K562 (cell line): ENCODE data around the gene AK2. TPM values are rescaled to one million over a fixed set of nuclear protein-coding genes. Genes with fewer than 3 reads are reported as not detected.

Experiments
- ATAC-seq: fragments of 200-7000 bp; cut with Tn5 transposase; 3 replicates; pipeline ENCODE4 v1.9.1; 2020; ENCODE audit warnings: moderate library complexity
- BruUV-seq: library from RNA; stranded (reverse); fragments of 400-500 nt; replicated peaks from 2 replicates; lab custom pipeline; 2021; lab: Mats Ljungman, UMichigan
- CTCF ChIA-PET: fragments of 300-600 bp; formaldehyde crosslinking; extraction: SDS; loops from one replicate; lab custom pipeline; 2021; ENCODE audit warnings: low intra/inter-chr PET ratio; lab: Yijun Ruan, JAX
- POLR2A ChIA-PET: fragments of 300-600, 350-650 bp; sonication (Branson Sonifier 250); formaldehyde crosslinking; extraction: SDS; loops from one replicate; lab custom pipeline; 2021; ENCODE audit warnings: antibody characterized with exemption, inconsistent platforms; lab: Yijun Ruan, JAX
- DNase-seq, 4 experiments: peaks; one replicate each; pipeline versions ENCODE4 v3.0.0 to v3.0.0-alpha.2; 2011 to 2018; ENCODE audit warnings: low spot score in 3 of 4, mixed read lengths in 3 of 4; ENCODE audit errors: extremely low read depth in 1 of 4
- FAIRE-seq: peaks from 2 replicates; lab custom pipeline; 2011; peaks lifted over from hg19 to GRCh38; lab: Jason Lieb, UNC
- H2AFZ ChIP-seq: 2 replicates; pipeline ENCODE4 v1.6.0; 2011; ENCODE audit warnings: low read depth, low read length, control low read depth, inconsistent platforms
- H3K27ac ChIP-seq: fragments of 200-600 bp; 3 replicates; pipeline ENCODE4 v1.8.0; 2011; ENCODE audit warnings: low read depth, mild to moderate bottlenecking, control low read depth, inconsistent platforms, low read length, moderate library complexity, mixed read lengths; ENCODE audit errors: extremely low read depth
- H3K27me3 ChIP-seq, 2 experiments: fragments of 300-600 bp in 1 of 2; 2 replicates in 1 of 2; 3 replicates in 1 of 2; pipeline versions ENCODE4 v1.6.0 to v1.8.0; 2011; ENCODE audit warnings: inconsistent platforms in 2 of 2, low read length in 2 of 2, mild to moderate bottlenecking in 1 of 2, mixed read lengths in 1 of 2, moderate library complexity in 1 of 2; ENCODE audit not compliant: control insufficient read depth in 2 of 2, insufficient read depth in 2 of 2
- H3K36me3 ChIP-seq: fragments of 300-600 bp; 3 replicates; pipeline ENCODE4 v1.8.0; 2011; ENCODE audit warnings: mild to moderate bottlenecking, low read length, inconsistent platforms; ENCODE audit not compliant: control insufficient read depth, insufficient read depth
- H3K4me1 ChIP-seq, 2 experiments: fragments of 200-600 bp in 1 of 2; replicated peaks in 1 of 2; 2 replicates in 1 of 2; 3 replicates in 1 of 2; pipeline versions ENCODE4 v1.5.1 to v1.8.0; 2011; ENCODE audit warnings: inconsistent platforms in 2 of 2, low read length in 2 of 2, mild to moderate bottlenecking in 1 of 2, mixed read lengths in 1 of 2, moderate library complexity in 1 of 2; ENCODE audit not compliant: control insufficient read depth in 2 of 2, insufficient read depth in 2 of 2
- H3K4me2 ChIP-seq: 2 replicates; pipeline ENCODE4 v1.6.1; 2011; ENCODE audit warnings: low read length, control low read depth, inconsistent platforms, mixed read lengths; ENCODE audit not compliant: insufficient read depth
- H3K4me3 ChIP-seq: fragments of 200-600 bp; sonication (generic), shearing (Covaris generic); 2 replicates; pipeline ENCODE4 v1.5.1; 2016; ENCODE audit warnings: control low read depth, inconsistent platforms
- H3K79me2 ChIP-seq: fragments of 200-600 bp; 3 replicates; pipeline ENCODE4 v1.8.0; 2011; ENCODE audit warnings: low read length, inconsistent platforms; ENCODE audit not compliant: control insufficient read depth, insufficient read depth
- H3K9ac ChIP-seq, 2 experiments: 2 replicates each; pipeline versions ENCODE4 v1.6.0 to v1.6.1; 2011; ENCODE audit warnings: low read depth in 2 of 2, low read length in 2 of 2, control low read depth in 1 of 2, inconsistent platforms in 1 of 2, mild to moderate bottlenecking in 1 of 2, mixed read lengths in 1 of 2; ENCODE audit not compliant: insufficient read depth in 1 of 2
- H3K9me1 ChIP-seq: one replicate; pipeline ENCODE4 v1.6.0; 2011; ENCODE audit warnings: inconsistent platforms, mild to moderate bottlenecking, low read length, moderate library complexity; ENCODE audit not compliant: control insufficient read depth, insufficient read depth
- H3K9me3 ChIP-seq: replicated peaks from 2 replicates; pipeline ENCODE4 v1.5.1; 2011; ENCODE audit warnings: low read depth, low read length, inconsistent platforms; ENCODE audit not compliant: control insufficient read depth, insufficient read depth
- H4K20me1 ChIP-seq: replicated peaks from 2 replicates; pipeline ENCODE4 v1.6.1; 2011; ENCODE audit warnings: low read length, inconsistent platforms, mixed read lengths; ENCODE audit not compliant: control insufficient read depth, insufficient read depth
- EHMT2 ChIP-seq: fragments of 450-650 bp; IDR thresholded peaks from 2 replicates; pipeline ENCODE4 v1.6.1; 2018; ENCODE audit warnings: antibody characterized with exemption
- NCOA4 ChIP-seq: fragments of 450-650 bp; IDR thresholded peaks from 2 replicates; pipeline ENCODE4 v1.6.1; 2018; ENCODE audit warnings: mild to moderate bottlenecking; ENCODE audit not compliant: partially characterized antibody
- SP2 ChIP-seq: IDR thresholded peaks from 2 replicates; pipeline ENCODE4 v1.6.1; 2011; ENCODE audit warnings: mild to moderate bottlenecking, low read depth, low read length, moderate library complexity; ENCODE audit not compliant: poor library complexity, severe bottlenecking; ENCODE audit errors: extremely low read depth
- ZBTB8A ChIP-seq: fragments of 450-650 bp; IDR thresholded peaks from 2 replicates; pipeline ENCODE4 v1.6.1; 2018; ENCODE audit warnings: mild to moderate bottlenecking, moderate library complexity; ENCODE audit not compliant: partially characterized antibody
- WGBS: fragments of 100-300 bp; shearing (Covaris generic); methylation state at CpG from one replicate; pipeline ENCODE4 v1.1.6; 2016; ENCODE audit warnings: low coverage, mixed read lengths; ENCODE audit not compliant: insufficient coverage; ENCODE audit errors: missing lambda C conversion rate; 5-methylcytosine and 5-hydroxymethylcytosine counted together
- in situ Hi-C: fragments of 300-500 bp; cut with MboI; formaldehyde crosslinking; loops from 4 replicates; pipeline ENCODE4 v1.15.0; 2018; ENCODE audit warnings: inconsistent platforms, mixed read lengths
- intact Hi-C: fragments of 100-400 bp; cut with micrococcal nuclease; formaldehyde crosslinking; loops from 2 replicates; pipeline ENCODE4 v1.14.2; 2022
- polyA plus RNA-seq, 8 experiments: library from polyadenylated mRNA; depleted of rRNA in 4 of 8; stranded (reverse) in 5 of 8; unstranded in 3 of 8; fragments of >200 nt; fragmentation: Nextera tagmentation in 2 of 8; fragmentation: Illumina TruSeq in 1 of 8; extraction: Ambion mirVana in 2 of 8; extraction: Trizol in 1 of 8; gene quantifications; 2 replicates each; pipeline versions ENCODE4 v1.2.1 to v1.2.3, GENCODE V29; 2011 to 2014; ENCODE audit warnings: inconsistent platforms in 1 of 8, missing spikeins in 1 of 8
- total RNA-seq, 7 experiments: library from RNA; depleted of rRNA in 6 of 7; stranded (reverse); fragments of >200 nt in 6 of 7; fragmentation: Illumina TruSeq in 2 of 7; extraction: Trizol in 2 of 7; gene quantifications; 2 replicates each; pipeline versions ENCODE4 v1.2.1 to v1.2.3, GENCODE V29; 2011 to 2021; ENCODE audit warnings: low replicate concordance in 1 of 7
- TF ChIP-seq, protein P1 (sequence below): sonication (generic); formaldehyde crosslinking; IDR thresholded peaks from 2 replicates; pipeline ENCODE4 v1.8.0; 2022; ENCODE audit warnings: missing genetic modification reagents, mild to moderate bottlenecking, borderline replicate concordance
- TF ChIP-seq, protein P2 (sequence below): sonication (generic); formaldehyde crosslinking; IDR thresholded peaks from 2 replicates; pipeline ENCODE4 v1.8.0; 2022; ENCODE audit warnings: mild to moderate bottlenecking, missing genetic modification reagents
- TF ChIP-seq, protein P3 (sequence below): sonication (generic); formaldehyde crosslinking; IDR thresholded peaks from 2 replicates; pipeline ENCODE4 v1.8.1; 2023; ENCODE audit warnings: mild to moderate bottlenecking, missing genetic modification reagents, moderate library complexity
- TF ChIP-seq, protein P4 (sequence below): sonication (generic); formaldehyde crosslinking; IDR thresholded peaks from 2 replicates; pipeline ENCODE4 v1.8.1; 2023; ENCODE audit warnings: mild to moderate bottlenecking, missing genetic modification reagents

Gene AK2
- total and polyA plus RNA-seq, 9 of the 15 experiments (the other 6 are each of a cell fraction or from before 2014, with no cell fraction given): 105 to 1,050 (median 509) TPM

DNA sequence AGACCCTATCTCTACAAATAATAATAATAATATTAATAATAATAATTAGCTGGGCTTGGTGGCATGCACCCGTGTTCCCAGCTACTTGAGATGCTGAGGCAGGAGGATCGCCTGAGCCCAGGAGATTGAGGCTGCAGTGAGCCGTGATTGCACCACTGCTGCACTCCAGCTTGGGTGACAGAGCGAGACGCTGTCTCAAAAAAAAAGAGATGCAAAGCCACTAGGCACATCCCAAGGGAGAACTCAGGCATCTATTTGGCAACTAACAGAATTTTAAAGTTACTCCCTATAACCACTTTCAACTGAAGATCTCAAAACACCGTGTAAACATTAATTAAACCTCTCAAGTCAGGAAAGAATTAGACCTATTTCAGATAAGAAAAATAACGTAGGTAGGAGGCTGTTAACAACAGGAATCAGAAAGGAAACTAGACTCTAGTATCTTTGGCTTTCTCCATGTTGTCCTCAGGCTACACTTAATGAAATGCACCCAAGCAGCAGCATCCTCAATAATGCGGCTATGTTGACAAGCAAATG is 75.8 kb downstream of the AK2 start:
- 46% methylated on average over 8 of the region's 8 CpGs for WGBS
- no peaks in the 10 kb centered on the region for H3K36me3 ChIP-seq
- no peak overlapping the region for H3K4me2 ChIP-seq
- H3K4me1 ChIP-seq: peaks cover 18 to 31% of the 10 kb centered on the region in 2 experiments
- CTCF ChIA-PET: interaction anchor here (0.6 kb wide), 1 partner anchor 249 kb away, joined by 4 read pairs; no protein-coding TSS in a partner anchor
- peaks cover 19% of the 10 kb centered on the region for H4K20me1 ChIP-seq
- H3K27ac ChIP-seq: no peak overlapping the region
- no TSS peak for BruUV-seq
- ATAC-seq (no peak), FAIRE-seq (no peak), DNase-seq (no peak)
- no peaks in the 10 kb centered on the region for H3K9me3 ChIP-seq
- POLR2A ChIA-PET: interaction anchor here (0.7 kb wide), 1 partner anchor 10 kb away, joined by 3 read pairs; no protein-coding TSS in a partner anchor
- no peak for TF ChIP-seq ZBTB8A
- TF ChIP-seq NCOA4: no peak
- TF ChIP-seq, protein P1, sequence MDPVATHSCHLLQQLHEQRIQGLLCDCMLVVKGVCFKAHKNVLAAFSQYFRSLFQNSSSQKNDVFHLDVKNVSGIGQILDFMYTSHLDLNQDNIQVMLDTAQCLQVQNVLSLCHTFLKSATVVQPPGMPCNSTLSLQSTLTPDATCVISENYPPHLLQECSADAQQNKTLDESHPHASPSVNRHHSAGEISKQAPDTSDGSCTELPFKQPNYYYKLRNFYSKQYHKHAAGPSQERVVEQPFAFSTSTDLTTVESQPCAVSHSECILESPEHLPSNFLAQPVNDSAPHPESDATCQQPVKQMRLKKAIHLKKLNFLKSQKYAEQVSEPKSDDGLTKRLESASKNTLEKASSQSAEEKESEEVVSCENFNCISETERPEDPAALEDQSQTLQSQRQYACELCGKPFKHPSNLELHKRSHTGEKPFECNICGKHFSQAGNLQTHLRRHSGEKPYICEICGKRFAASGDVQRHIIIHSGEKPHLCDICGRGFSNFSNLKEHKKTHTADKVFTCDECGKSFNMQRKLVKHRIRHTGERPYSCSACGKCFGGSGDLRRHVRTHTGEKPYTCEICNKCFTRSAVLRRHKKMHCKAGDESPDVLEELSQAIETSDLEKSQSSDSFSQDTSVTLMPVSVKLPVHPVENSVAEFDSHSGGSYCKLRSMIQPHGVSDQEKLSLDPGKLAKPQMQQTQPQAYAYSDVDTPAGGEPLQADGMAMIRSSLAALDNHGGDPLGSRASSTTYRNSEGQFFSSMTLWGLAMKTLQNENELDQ (CRISPR knock-in tag): no peak
- no peak for TF ChIP-seq SP2
- TF ChIP-seq, protein P2, sequence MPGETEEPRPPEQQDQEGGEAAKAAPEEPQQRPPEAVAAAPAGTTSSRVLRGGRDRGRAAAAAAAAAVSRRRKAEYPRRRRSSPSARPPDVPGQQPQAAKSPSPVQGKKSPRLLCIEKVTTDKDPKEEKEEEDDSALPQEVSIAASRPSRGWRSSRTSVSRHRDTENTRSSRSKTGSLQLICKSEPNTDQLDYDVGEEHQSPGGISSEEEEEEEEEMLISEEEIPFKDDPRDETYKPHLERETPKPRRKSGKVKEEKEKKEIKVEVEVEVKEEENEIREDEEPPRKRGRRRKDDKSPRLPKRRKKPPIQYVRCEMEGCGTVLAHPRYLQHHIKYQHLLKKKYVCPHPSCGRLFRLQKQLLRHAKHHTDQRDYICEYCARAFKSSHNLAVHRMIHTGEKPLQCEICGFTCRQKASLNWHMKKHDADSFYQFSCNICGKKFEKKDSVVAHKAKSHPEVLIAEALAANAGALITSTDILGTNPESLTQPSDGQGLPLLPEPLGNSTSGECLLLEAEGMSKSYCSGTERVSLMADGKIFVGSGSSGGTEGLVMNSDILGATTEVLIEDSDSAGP (CRISPR knock-in tag): no peak
- no peak for TF ChIP-seq EHMT2
- TF ChIP-seq, protein P3, sequence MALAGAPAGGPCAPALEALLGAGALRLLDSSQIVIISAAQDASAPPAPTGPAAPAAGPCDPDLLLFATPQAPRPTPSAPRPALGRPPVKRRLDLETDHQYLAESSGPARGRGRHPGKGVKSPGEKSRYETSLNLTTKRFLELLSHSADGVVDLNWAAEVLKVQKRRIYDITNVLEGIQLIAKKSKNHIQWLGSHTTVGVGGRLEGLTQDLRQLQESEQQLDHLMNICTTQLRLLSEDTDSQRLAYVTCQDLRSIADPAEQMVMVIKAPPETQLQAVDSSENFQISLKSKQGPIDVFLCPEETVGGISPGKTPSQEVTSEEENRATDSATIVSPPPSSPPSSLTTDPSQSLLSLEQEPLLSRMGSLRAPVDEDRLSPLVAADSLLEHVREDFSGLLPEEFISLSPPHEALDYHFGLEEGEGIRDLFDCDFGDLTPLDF (CRISPR knock-in tag): no peak
- TF ChIP-seq, protein P4, sequence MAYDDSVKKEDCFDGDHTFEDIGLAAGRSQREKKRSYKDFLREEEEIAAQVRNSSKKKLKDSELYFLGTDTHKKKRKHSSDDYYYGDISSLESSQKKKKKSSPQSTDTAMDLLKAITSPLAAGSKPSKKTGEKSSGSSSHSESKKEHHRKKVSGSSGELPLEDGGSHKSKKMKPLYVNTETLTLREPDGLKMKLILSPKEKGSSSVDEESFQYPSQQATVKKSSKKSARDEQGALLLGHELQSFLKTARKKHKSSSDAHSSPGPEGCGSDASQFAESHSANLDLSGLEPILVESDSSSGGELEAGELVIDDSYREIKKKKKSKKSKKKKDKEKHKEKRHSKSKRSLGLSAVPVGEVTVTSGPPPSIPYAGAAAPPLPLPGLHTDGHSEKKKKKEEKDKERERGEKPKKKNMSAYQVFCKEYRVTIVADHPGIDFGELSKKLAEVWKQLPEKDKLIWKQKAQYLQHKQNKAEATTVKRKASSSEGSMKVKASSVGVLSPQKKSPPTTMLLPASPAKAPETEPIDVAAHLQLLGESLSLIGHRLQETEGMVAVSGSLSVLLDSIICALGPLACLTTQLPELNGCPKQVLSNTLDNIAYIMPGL (CRISPR knock-in tag): no peak
- H3K27me3 ChIP-seq: no peaks in the 10 kb centered on the region
- H2AFZ ChIP-seq: no peak overlapping the region
- in situ Hi-C loops (no loop called here), intact Hi-C loops (loop anchor here (5.0 kb wide), 1 partner anchor 46 kb away; no protein-coding TSS in a partner anchor)
- no peak overlapping the region for H3K4me3 ChIP-seq
- H3K79me2 ChIP-seq: peaks cover 38% of the 10 kb centered on the region
- no peaks in the 10 kb centered on the region for H3K9me1 ChIP-seq
- H3K9ac ChIP-seq: no peak overlapping the region
